ENCODE results near the gene TBXA2R. TPM values are rescaled to one million over a fixed set of nuclear protein-coding genes. Genes with fewer than 3 reads are reported as not detected.

The TBXA2R gene
- total RNA-seq, 1 donor from 2014 or later, result 4.9 TPM

DNA sequence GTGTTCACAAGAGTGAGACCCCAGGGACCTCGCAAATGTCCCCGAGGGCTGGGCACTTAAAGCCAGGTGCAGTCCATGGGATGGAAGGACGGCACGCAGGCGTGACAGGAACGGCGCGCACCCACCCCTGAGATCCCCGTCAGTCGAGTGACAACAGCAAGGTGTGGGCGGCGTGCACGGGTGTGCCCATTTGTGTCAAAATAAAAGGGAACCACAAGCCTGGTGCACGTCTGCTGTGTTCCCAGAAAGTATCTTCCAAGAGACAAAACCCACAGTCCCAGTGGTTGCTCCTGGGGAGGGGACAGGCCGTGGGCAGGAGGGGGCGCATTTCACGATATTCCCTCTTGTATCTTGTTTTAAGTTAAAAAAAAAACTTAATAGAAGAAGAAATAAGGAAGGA lies 35.6 kb upstream of the TBXA2R start:
- Histone ChIP-seq H3K9me3 (no peaks in the 10 kb centered on the region), H3K4me3 (no peak overlapping the region), H3K4me1 (no peaks in the 10 kb centered on the region), H3K27me3 (ENCODE audit: low read depth) (no peaks in the 10 kb centered on the region), H3K36me3 (peaks cover 89% of the 10 kb centered on the region), H3K27ac (no peak overlapping the region)
- intact Hi-C loops (cut with DNase I), result no loop called here
- TF ChIP-seq, protein P1, sequence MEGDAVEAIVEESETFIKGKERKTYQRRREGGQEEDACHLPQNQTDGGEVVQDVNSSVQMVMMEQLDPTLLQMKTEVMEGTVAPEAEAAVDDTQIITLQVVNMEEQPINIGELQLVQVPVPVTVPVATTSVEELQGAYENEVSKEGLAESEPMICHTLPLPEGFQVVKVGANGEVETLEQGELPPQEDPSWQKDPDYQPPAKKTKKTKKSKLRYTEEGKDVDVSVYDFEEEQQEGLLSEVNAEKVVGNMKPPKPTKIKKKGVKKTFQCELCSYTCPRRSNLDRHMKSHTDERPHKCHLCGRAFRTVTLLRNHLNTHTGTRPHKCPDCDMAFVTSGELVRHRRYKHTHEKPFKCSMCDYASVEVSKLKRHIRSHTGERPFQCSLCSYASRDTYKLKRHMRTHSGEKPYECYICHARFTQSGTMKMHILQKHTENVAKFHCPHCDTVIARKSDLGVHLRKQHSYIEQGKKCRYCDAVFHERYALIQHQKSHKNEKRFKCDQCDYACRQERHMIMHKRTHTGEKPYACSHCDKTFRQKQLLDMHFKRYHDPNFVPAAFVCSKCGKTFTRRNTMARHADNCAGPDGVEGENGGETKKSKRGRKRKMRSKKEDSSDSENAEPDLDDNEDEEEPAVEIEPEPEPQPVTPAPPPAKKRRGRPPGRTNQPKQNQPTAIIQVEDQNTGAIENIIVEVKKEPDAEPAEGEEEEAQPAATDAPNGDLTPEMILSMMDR (IDR thresholded peaks at IDR 0.05), result no peak
- ATAC-seq (no peak), DNase-seq (no peak)

DNA sequence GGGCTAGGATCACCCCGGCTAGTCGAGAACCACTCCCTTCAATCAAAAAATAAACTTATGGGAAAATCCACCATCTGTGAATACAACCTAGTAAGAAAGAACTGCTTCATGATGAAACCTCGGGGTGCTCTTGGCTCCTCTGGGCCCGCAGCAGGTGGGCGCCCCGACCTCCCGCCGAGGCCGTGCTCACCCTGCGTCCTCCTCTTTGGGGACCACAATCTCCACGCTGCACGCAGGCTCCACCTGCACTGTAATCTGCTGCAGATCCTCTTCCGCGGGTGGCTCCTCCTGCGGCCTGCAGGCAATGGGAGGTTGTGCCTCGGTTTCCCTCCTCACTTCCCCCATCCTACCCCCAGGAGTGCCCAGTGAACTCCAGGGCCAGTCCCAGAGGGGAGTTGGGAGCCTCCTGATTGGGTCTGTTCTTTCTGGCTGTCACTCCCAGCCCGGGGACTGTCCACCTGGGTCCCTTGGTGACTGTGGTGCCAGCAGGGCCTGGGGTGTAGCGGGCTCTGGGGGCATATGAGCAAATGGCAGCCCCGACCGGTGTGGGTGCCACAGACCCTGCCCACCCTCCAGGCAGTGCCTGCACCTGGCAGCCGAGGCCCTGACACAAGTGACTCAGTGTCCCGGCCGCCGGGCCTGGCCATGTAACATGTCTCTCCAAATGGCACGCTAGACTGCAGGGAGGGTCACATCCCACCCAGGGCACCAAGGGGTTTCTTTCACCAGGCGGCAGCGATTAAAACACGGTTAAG lies 35.0 kb upstream of the TBXA2R start:
- intact Hi-C loops (cut with DNase I), result no loop called here
- DNase-seq (no peak), ATAC-seq (no peak)
- Histone ChIP-seq H3K27ac (no peak overlapping the region), H3K4me1 (no peaks in the 10 kb centered on the region), H3K9me3 (no peaks in the 10 kb centered on the region), H3K27me3 (ENCODE audit: low read depth) (no peaks in the 10 kb centered on the region), H3K4me3 (no peak overlapping the region), H3K36me3 (peaks cover 93% of the 10 kb centered on the region)
- TF ChIP-seq, protein P1 (IDR thresholded peaks at IDR 0.05), result no peak

DNA sequence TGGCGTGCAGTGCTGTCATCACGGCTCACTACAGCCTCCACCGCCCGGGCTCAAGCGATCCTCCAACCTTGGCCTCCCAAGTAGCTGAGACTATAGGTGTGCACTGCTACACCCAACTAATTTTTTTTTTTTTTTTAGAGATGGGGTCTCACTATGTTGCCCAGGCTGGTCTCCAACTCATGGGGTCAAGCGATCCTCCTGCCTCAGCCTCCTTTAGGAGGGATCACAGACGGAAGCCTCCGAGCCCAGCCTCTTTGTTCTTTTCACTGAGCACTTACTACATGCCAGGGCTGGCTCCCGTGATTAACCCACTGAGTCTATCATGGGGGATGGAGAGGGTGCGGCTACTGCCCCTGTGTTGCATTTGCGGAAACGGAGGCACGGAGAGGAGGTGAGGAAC lies 32.8 kb upstream of the TBXA2R start:
- H3K4me1 ChIP-seq, result no peaks in the 10 kb centered on the region
- intact Hi-C loops (cut with DNase I), result no loop called here
- no peak overlapping the region for H3K4me3 ChIP-seq
- DNase-seq, result no peak
- peaks cover 77% of the 10 kb centered on the region for H3K36me3 ChIP-seq
- H3K9me3 ChIP-seq, result no peaks in the 10 kb centered on the region
- no peak for ATAC-seq
- TF ChIP-seq, protein P1 (IDR thresholded peaks at IDR 0.05), result no peak
- H3K27ac ChIP-seq, result no peak overlapping the region
- H3K27me3 ChIP-seq (ENCODE audit: low read depth), result no peaks in the 10 kb centered on the region

DNA sequence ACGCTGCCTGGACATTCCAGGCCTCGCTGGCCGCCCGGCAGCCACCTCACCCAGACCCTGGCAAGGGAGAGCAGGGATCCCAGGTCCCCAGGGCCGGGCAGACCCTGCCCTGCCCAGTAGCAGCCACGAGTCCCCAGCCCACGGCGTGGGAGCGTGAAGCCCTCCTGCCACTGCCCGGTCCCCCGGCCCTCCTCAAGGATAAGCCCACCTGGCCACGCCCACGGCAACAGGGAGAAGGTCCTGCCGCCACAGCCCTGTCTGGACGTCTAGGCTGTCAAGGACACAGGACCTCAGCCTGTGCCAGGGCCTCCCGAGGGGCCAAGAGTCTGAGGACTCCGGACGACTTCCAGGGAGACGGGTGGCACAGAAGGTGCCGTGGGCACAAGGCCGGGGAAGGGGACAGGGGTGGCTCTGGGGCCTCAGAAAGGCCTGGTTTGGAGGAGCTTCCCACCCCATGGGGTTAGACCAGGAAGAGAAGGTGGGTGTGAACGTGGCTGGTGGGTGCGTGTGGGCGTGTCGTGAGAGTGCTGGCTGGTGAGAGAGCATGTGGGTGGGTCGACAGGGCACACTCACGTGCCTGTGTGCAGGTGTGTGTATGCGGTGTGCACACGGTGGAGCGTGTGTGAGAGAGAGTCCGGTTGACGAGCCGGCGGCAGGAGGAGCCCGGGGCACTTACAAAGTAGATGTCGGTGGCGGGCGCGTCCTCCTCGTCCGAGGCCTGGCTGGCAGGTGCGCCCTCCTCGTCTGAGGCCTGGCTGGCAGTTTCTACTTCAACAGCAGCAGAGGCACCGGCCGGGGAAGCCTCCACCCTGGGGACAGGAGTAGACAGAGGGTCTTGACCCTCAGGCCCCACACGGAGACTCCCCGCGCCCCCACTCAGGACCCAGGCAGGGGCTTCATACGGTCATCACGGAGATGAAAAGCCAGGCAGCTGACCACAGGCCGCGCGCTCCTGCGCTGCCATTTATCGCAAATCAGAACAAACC lies 31.8 kb upstream of the TBXA2R start:
- ATAC-seq, result peak in 1 of 2 donors; percentile 2
- H3K4me3 ChIP-seq, result no peak overlapping the region
- TF ChIP-seq, protein P1 (IDR thresholded peaks at IDR 0.05), result no peak
- H3K27ac ChIP-seq, result no peak overlapping the region
- H3K9me3 ChIP-seq, result no peaks in the 10 kb centered on the region
- H3K4me1 ChIP-seq, result no peaks in the 10 kb centered on the region
- intact Hi-C loops (cut with DNase I), result no loop called here
- DNase-seq, result no peak
- H3K36me3 ChIP-seq, result peaks cover 69% of the 10 kb centered on the region
- H3K27me3 ChIP-seq (ENCODE audit: low read depth), result no peaks in the 10 kb centered on the region

DNA sequence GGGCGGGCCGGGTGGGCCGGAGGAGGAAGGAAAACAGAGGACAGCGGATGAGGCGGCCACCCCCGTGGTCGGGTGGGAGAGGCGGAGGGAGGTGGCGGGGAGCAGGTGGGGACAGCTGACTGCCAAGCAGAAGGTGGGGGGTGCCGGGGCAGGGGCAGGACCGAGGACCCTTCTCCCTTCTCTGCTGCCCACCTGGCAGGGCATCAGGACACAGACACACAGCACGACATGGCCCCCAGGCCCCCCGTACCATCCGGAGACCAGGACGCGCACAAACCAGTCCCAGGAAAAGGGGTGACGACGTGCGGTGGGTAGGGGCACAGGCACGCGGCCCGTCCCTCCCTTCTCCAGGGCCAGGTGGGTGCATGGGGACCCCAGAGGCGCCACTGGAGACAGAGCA lies 30.9 kb upstream of the TBXA2R start:
- Histone ChIP-seq H3K4me1 (no peaks in the 10 kb centered on the region), H3K4me3 (no peak overlapping the region), H3K27me3 (ENCODE audit: low read depth) (no peaks in the 10 kb centered on the region), H3K9me3 (no peaks in the 10 kb centered on the region), H3K27ac (no peak overlapping the region), H3K36me3 (peaks cover 71% of the 10 kb centered on the region)
- DNase-seq (no peak), ATAC-seq (no peak)
- intact Hi-C loops (cut with DNase I), result no loop called here
- TF ChIP-seq, protein P1 (IDR thresholded peaks at IDR 0.05), result no peak

Data from lower lobe of right lung (tissue), 2 donors.